ENCODE measurements around the gene P2RY14. TPM values are rescaled to one million over a fixed set of nuclear protein-coding genes. Genes with fewer than 3 reads are reported as not detected.

Gene P2RY14
- total and polyA plus RNA-seq, 9 donors: 0.53 to 1.6 (median 1.3) TPM

DNA sequence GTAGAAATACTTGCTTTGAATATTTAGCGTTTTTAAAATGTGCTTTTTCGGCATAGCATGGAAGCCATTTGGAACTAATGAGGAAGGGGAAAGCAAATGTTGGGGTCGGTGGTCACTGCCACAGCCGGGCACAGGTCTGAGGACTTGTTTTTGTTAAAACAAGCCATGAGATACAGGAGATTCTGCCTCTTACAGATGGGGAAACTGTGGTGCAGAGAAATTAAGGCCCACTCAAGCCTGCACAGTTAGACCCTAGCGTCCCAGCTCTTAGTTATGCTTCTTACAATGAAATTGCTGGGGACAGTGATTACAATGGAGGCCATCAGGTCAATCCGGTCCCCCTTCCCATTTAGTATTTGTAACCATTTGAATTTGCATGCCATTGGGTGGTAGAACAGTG lies 72.9 kb downstream of the P2RY14 start:
- H3K4me1 ChIP-seq (ENCODE audit: control insufficient read depth, insufficient read depth, low read length): no peaks in the 10 kb centered on the region
- no peak for DNase-seq
- no peaks in the 10 kb centered on the region for H3K27me3 ChIP-seq (ENCODE audit: control insufficient read depth, insufficient read depth, low read length)
- no peak overlapping the region for H3K27ac ChIP-seq (ENCODE audit: low read length)
- no peaks in the 10 kb centered on the region for H3K36me3 ChIP-seq (ENCODE audit: control insufficient read depth, insufficient read depth, low read length)
- no peaks in the 10 kb centered on the region for H3K9me3 ChIP-seq (replicated peaks; ENCODE audit: control insufficient read depth, low read depth, low read length)
- no peak overlapping the region for H3K4me3 ChIP-seq (ENCODE audit: low read length)
- 97% methylated on average over 3 of the region's 6 CpGs for WGBS (ENCODE audit: insufficient coverage)

DNA sequence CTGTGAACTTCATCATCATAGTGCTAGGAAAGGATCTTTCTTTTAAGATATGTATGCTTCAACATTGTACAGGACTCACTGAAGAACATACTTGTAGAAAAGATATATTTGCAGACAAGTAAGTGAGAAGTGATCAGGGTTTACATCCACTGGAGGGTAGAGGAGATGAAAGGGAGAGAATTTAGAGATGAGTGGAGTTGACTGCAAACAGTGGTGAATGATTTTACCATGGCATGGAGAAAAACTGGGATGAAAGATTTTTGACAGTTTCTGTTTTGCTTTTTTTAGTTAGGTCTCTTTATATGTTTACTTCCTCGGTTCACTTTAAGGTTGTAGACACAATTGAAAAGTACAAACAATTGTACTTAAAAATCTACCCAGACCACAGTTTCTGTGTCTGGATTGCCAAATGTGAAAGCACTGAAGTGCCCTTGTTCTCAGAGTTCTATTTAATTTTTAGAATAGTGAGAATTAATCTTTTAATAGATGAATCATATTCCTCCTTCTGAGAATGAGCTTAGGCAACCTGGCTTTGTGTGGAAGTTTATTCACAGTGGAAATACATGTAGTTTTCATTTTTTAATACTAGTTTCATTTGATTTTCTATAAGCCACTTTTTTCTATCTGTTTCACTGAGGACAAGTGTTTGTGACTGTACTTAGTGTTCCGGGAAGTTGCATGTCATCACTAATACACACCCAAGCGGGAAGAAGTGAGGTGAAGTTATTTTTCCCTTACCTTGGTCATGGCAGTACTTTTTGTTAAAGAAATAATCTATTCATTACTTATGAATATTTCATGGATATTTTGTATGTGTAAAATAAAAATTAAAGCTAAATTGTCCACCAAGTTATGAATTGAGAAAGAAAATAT lies 73.6 kb downstream of the P2RY14 start:
- no peaks in the 10 kb centered on the region for H3K36me3 ChIP-seq (ENCODE audit: control insufficient read depth, insufficient read depth, low read length)
- H3K9me3 ChIP-seq (replicated peaks; ENCODE audit: control insufficient read depth, low read depth, low read length): no peaks in the 10 kb centered on the region
- no peak overlapping the region for H3K27ac ChIP-seq (ENCODE audit: low read length)
- no peak for DNase-seq
- no peak overlapping the region for H3K4me3 ChIP-seq (ENCODE audit: low read length)
- no peaks in the 10 kb centered on the region for H3K27me3 ChIP-seq (ENCODE audit: control insufficient read depth, insufficient read depth, low read length)
- no CpG with 5 or more reads among the region's 3 CpGs for WGBS (ENCODE audit: insufficient coverage)
- H3K4me1 ChIP-seq (ENCODE audit: control insufficient read depth, insufficient read depth, low read length): no peaks in the 10 kb centered on the region

DNA sequence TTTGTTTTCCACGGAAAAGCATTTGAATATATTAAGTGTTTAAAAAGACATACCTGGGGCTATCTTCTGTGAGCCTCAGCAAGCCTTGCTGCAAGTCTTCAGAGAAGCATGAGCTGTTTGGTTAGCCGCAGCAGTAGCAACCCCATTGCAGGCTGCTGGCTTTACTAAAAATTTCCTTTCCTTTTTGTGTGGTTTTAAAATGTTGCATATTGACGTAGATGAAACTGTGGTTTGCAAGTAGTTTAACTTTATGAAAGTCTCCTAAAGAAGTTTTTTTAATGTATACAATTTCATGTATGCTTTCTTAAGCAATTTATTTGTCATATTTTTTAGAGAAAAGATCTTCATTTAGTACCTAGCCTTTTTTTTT lies 75.3 kb downstream of the P2RY14 start, which contains the start of gene GPR171:
TSS of gene GPR171 (minus strand) at position 166 of the 370 bp plus-strand sequence. CDS start 3,830 bp downstream, outside the sequence.
- Histone ChIP-seq H3K4me3 (ENCODE audit: low read length) (no peak within 1 kb of the TSS), H3K27ac (ENCODE audit: low read length) (no peak within 1 kb of the TSS), H3K27me3 (ENCODE audit: control insufficient read depth, insufficient read depth, low read length) (no peaks in the 10 kb centered on the region), H3K9me3 (replicated peaks; ENCODE audit: control insufficient read depth, low read depth, low read length) (no peaks in the 10 kb centered on the region), H3K36me3 (ENCODE audit: control insufficient read depth, insufficient read depth, low read length) (no peaks in the 10 kb centered on the region), H3K4me1 (ENCODE audit: control insufficient read depth, insufficient read depth, low read length) (no peaks in the 10 kb centered on the region)
- 83% methylated on average over 1 of the region's 3 CpGs for WGBS (ENCODE audit: insufficient coverage)
- DNase-seq: no peak

DNA sequence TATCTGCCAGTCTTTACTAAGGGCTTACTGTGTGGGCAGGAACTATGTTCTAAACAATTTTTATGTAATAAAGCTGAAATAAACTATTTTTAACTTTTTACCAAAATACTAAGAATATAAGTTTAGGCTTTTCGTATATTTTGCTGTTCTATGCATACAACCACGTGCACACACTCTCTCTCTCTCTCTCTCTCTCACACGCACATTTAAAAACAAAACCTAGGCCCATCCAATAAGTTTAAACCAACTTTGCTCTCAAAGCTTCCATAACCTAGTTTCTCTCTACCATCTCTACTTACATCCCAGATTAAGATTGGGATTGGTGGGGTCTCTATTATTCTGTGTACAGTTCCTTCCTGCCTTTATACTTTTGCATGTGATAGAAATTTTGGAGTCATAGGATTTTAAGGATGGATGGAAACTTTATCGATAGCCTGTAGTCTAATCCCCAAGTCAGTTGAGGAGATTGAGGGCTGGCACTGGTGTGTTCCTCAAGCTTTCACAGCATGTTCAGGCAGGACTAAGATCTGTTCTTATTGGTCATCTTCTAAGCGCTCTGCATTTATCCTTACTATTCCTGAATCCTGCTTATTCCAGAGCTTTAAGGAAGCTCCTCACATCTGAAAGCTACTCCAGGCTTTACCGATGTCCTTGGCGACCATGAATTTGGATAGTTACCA lies 77.2 kb downstream of the P2RY14 start:
- Histone ChIP-seq H3K4me3 (ENCODE audit: low read length) (no peak overlapping the region), H3K9me3 (replicated peaks; ENCODE audit: control insufficient read depth, low read depth, low read length) (no peaks in the 10 kb centered on the region), H3K36me3 (ENCODE audit: control insufficient read depth, insufficient read depth, low read length) (no peaks in the 10 kb centered on the region), H3K27ac (ENCODE audit: low read length) (no peak overlapping the region), H3K4me1 (ENCODE audit: control insufficient read depth, insufficient read depth, low read length) (no peaks in the 10 kb centered on the region), H3K27me3 (ENCODE audit: control insufficient read depth, insufficient read depth, low read length) (no peaks in the 10 kb centered on the region)
- WGBS (ENCODE audit: insufficient coverage): 100% methylated on average over 1 of the region's 7 CpGs
- DNase-seq: no peak

DNA sequence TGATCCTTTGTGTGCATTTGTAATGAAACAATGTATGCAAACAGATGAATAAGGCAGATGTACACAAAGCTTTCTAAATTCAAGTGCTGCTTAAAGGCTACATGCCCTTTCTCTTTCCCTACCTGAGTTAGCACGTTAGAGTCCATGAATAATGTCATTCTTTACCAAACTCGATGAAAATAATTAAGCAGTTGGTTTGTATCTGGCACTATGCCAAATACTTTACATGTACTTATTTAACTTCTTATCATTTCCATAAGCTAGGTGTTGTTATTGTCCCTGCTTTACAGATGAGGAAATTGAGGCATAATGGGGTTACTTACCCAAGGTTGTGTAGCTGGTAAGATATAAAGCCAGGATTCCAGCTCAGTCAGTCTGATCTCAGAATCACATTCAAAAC lies 77.8 kb downstream of the P2RY14 start:
- WGBS (ENCODE audit: insufficient coverage): no CpG with 5 or more reads among the region's 2 CpGs
- H3K27ac ChIP-seq (ENCODE audit: low read length): no peak overlapping the region
- H3K4me1 ChIP-seq (ENCODE audit: control insufficient read depth, insufficient read depth, low read length): no peaks in the 10 kb centered on the region
- no peaks in the 10 kb centered on the region for H3K27me3 ChIP-seq (ENCODE audit: control insufficient read depth, insufficient read depth, low read length)
- no peaks in the 10 kb centered on the region for H3K9me3 ChIP-seq (replicated peaks; ENCODE audit: control insufficient read depth, low read depth, low read length)
- no peak for DNase-seq
- H3K4me3 ChIP-seq (ENCODE audit: low read length): no peak overlapping the region
- no peaks in the 10 kb centered on the region for H3K36me3 ChIP-seq (ENCODE audit: control insufficient read depth, insufficient read depth, low read length)

DNA sequence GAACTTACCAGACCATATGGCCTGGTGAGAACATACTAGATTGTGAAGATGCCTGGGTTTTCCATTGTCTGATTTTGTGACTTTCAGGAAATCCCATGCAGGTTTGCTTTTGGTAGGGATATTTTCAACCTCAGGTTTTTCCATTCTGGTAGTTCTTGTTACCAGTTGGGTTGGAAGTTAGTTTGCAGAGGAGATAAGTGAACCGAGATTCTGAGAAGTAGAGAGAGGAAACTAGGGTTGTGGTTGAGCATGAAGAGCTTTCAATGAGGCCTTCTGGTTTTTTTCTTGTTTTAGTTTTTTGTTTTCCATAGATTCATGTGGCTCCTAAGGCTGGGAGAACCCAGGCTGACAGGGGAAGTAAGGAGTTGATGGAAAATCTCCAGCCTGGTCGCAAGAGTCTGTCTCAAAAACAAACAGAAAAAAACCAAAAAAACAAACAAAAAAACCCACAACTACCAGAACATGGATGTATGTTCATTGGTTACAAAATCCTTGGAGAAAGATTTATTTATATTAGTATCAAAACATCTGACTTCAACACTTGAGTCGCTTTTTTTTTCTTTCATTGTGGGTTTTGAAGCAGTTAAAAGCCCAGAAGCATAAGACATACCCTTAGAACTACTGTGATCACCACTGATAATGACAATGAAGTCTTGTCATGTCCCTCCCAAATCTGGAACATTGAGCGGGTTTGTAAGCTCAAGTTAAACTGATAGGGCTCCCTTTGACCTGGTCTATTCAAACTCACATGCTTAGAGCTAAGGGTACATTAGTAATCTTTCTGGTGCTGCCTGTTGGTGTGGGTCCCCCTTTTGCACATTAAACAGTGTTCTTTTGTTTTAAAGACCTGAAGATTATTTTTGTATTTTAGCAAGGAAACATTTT lies 78.5 kb downstream of the P2RY14 start:
- whole genome bisulfite sequencing (ENCODE audit: insufficient coverage): 75% methylated on average over 1 of the region's 4 CpGs
- Histone ChIP-seq H3K4me1 (ENCODE audit: control insufficient read depth, insufficient read depth, low read length) (no peaks in the 10 kb centered on the region), H3K27me3 (ENCODE audit: control insufficient read depth, insufficient read depth, low read length) (no peaks in the 10 kb centered on the region), H3K9me3 (replicated peaks; ENCODE audit: control insufficient read depth, low read depth, low read length) (no peaks in the 10 kb centered on the region), H3K27ac (ENCODE audit: low read length) (no peak overlapping the region), H3K4me3 (ENCODE audit: low read length) (no peak overlapping the region), H3K36me3 (ENCODE audit: control insufficient read depth, insufficient read depth, low read length) (no peaks in the 10 kb centered on the region)
- DNase-seq: no peak

DNA sequence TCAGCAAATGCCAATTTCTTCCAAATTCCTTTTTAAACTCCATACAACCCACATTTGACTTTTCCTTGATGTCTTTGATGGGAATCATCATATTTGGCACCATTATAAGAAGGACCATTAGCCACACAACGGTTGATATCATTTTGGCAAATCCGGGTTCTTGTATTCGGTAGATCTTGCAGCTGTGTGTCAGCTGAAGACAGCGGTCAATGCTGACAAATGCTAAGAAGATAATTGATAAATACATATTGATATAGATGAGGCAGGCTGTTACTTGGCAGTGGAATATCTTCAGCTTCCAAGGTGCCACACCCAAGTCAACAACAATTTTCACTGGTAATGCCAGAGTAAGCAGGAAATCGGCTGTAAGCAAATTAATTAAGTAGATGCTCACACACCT lies 79.5 kb downstream of the P2RY14 start:
- WGBS (ENCODE audit: insufficient coverage): no CpG with 5 or more reads among the region's 5 CpGs

DNA sequence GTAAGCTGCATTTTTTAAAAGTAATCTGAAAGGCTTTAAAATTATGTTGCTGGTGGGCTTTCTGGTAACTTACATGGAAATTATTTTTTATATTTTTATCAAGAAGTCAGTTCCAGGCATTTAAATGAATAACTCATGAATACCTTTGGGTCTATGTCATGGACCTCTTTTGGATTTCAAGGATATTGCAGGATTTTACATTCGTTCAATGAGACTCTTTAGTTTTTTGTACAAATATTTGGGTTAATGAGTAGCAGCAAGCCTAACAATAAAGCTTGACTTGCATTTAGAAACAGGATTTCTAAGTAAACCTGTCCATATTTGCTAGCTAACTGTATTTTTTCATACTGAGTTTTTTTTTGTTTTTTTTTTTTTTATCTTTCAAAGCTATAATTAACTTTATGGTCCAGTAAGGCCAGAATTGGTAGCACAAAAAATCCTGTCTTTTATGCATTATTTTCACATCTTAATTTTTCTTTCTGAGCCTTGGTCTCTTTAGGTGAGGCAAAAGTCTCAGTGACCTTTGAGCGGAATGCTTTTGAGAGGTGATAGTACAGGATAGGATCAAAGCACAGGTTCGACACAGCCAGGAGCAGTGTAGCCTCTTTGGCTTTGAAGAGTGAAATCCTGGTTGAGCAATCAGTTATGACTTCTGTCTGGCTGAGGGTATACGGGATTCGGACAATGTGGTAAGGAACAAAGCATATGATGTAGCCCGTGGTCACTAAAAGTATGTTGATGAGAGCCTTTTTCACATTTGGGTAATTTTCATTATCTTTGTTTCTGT lies 80.2 kb downstream of the P2RY14 start:
- Histone ChIP-seq H3K27me3 (ENCODE audit: control insufficient read depth, insufficient read depth, low read length) (no peaks in the 10 kb centered on the region), H3K27ac (ENCODE audit: low read length) (no peak overlapping the region), H3K9me3 (replicated peaks; ENCODE audit: control insufficient read depth, low read depth, low read length) (no peaks in the 10 kb centered on the region), H3K4me1 (ENCODE audit: control insufficient read depth, insufficient read depth, low read length) (no peaks in the 10 kb centered on the region), H3K36me3 (ENCODE audit: control insufficient read depth, insufficient read depth, low read length) (no peaks in the 10 kb centered on the region), H3K4me3 (ENCODE audit: low read length) (no peak overlapping the region)
- no peak for DNase-seq
- WGBS (ENCODE audit: insufficient coverage): 90% methylated on average over 5 of the region's 6 CpGs

More for the DNA sequence above, 79.5 kb downstream of the P2RY14 start:
- Histone ChIP-seq H3K36me3 (ENCODE audit: control insufficient read depth, insufficient read depth, low read length) (no peaks in the 10 kb centered on the region), H3K27ac (ENCODE audit: low read length) (no peak overlapping the region), H3K27me3 (ENCODE audit: control insufficient read depth, insufficient read depth, low read length) (no peaks in the 10 kb centered on the region), H3K4me3 (ENCODE audit: low read length) (no peak overlapping the region), H3K9me3 (replicated peaks; ENCODE audit: control insufficient read depth, low read depth, low read length) (no peaks in the 10 kb centered on the region), H3K4me1 (ENCODE audit: control insufficient read depth, insufficient read depth, low read length) (no peaks in the 10 kb centered on the region)
- no peak for DNase-seq

DNA sequence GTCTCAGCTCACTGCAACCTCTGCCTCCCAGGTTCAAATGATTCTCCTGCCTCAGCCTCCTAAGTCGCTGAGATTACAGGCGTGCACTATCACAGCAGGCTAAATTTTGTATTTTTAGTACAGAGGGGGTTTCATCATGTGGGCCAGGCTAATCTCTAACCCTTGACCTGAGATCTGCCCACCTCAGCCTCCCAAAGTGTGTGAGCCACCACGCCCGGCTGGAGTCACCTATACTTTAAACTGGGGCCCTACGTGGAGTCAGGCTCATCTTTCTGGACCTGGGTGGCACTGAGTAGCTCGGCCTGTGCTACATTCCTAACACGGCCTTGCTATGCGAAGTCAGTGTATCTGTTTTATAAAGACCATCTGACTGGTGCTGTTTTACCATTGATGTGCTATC lies 81.1 kb downstream of the P2RY14 start:
- DNase-seq: no peak
- no peaks in the 10 kb centered on the region for H3K4me1 ChIP-seq (ENCODE audit: control insufficient read depth, insufficient read depth, low read length)
- H3K36me3 ChIP-seq (ENCODE audit: control insufficient read depth, insufficient read depth, low read length): no peaks in the 10 kb centered on the region
- H3K27me3 ChIP-seq (ENCODE audit: control insufficient read depth, insufficient read depth, low read length): no peaks in the 10 kb centered on the region
- 67% methylated on average over 1 of the region's 8 CpGs for WGBS (ENCODE audit: insufficient coverage)
- H3K27ac ChIP-seq (ENCODE audit: low read length): no peak overlapping the region
- H3K4me3 ChIP-seq (ENCODE audit: low read length): no peak overlapping the region
- H3K9me3 ChIP-seq (replicated peaks; ENCODE audit: control insufficient read depth, low read depth, low read length): no peaks in the 10 kb centered on the region
